ENCODE data around the gene CAND2. TPM values are rescaled to one million over a fixed set of nuclear protein-coding genes. Genes with fewer than 3 reads are reported as not detected.

Gene CAND2
- total RNA-seq, 4 donors from 2014 or later: 14.3 to 24.5 (median 18.7) TPM

DNA sequence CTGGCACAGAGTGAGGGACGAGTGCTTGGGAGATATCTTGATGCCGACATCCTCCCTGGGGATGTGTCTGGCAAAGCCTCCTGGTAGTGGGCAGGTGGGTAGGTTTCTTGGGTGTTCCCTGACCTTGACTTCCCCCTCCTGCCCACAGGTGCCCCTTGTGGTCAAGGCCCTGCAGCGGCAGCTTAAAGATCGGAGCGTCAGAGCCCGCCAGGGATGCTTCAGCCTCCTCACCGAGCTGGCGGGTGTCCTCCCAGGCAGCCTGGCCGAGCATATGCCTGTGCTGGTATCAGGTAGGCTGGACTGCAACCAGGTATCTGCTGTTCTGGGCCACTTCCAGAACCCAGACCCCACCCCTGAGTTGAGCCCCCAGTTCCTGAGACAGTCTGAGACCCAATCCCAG lies 19.2 kb downstream of the CAND2 start:
- 88 to 89% methylated on average over 9 of the region's 9 CpGs for WGBS, 2 donors
- no peaks in the 10 kb centered on the region for H3K27me3 ChIP-seq
- H3K27ac ChIP-seq: no peak overlapping the region
- no peaks in the 10 kb centered on the region for H3K9me3 ChIP-seq
- no peak overlapping the region for H3K4me3 ChIP-seq
- H3K4me1 ChIP-seq: peaks cover 0 to 5% (median 2%) of the 10 kb centered on the region in 4 donors
- H3K36me3 ChIP-seq: peaks cover 0 to 78% (median 0%) of the 10 kb centered on the region in 3 donors
- TF ChIP-seq EP300 (IDR thresholded peaks at IDR 0.05) (no peak), POLR2A (IDR thresholded peaks at IDR 0.05) (no peak)
- TF ChIP-seq, protein P1, sequence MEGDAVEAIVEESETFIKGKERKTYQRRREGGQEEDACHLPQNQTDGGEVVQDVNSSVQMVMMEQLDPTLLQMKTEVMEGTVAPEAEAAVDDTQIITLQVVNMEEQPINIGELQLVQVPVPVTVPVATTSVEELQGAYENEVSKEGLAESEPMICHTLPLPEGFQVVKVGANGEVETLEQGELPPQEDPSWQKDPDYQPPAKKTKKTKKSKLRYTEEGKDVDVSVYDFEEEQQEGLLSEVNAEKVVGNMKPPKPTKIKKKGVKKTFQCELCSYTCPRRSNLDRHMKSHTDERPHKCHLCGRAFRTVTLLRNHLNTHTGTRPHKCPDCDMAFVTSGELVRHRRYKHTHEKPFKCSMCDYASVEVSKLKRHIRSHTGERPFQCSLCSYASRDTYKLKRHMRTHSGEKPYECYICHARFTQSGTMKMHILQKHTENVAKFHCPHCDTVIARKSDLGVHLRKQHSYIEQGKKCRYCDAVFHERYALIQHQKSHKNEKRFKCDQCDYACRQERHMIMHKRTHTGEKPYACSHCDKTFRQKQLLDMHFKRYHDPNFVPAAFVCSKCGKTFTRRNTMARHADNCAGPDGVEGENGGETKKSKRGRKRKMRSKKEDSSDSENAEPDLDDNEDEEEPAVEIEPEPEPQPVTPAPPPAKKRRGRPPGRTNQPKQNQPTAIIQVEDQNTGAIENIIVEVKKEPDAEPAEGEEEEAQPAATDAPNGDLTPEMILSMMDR (IDR thresholded peaks at IDR 0.05): no peak
- DNase-seq (ENCODE audit: low spot score in 2 of 2): no peak

DNA sequence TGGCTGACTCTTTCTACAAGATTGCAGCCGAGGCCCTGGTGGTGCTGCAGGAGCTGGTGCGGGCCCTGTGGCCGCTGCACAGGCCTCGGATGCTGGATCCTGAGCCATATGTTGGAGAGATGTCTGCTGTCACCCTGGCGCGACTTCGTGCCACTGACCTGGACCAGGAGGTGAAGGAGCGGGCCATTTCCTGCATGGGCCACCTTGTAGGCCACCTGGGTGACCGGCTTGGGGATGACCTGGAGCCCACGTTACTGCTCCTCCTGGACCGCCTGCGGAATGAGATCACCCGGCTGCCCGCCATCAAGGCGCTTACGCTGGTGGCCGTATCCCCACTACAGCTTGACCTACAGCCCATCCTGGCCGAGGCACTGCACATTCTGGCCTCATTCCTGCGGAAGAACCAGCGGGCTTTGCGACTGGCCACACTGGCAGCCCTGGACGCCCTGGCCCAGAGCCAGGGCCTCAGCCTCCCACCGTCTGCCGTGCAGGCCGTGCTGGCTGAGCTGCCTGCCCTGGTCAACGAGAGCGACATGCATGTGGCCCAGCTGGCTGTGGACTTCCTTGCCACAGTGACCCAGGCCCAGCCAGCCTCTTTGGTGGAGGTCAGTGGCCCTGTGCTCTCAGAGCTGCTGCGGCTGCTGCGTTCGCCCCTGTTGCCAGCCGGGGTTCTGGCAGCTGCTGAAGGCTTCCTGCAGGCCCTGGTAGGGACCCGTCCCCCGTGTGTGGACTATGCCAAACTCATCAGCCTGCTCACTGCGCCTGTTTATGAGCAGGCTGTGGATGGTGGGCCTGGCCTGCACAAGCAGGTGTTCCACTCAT lies 20.3 kb downstream of the CAND2 start:
- TF ChIP-seq EP300 (IDR thresholded peaks at IDR 0.05) (no peak), POLR2A (IDR thresholded peaks at IDR 0.05) (no peak)
- TF ChIP-seq, protein P1 (IDR thresholded peaks at IDR 0.05): no peak
- no peak for DNase-seq (ENCODE audit: low spot score in 2 of 2)
- H3K9me3 ChIP-seq: no peaks in the 10 kb centered on the region
- H3K4me1 ChIP-seq: no peaks in the 10 kb centered on the region
- no peak overlapping the region for H3K4me3 ChIP-seq
- 88 to 92% methylated on average over 11 to 18 of the region's 34 CpGs for WGBS, 2 donors
- H3K27ac ChIP-seq: no peak overlapping the region
- H3K36me3 ChIP-seq: peaks cover 0 to 86% (median 0%) of the 10 kb centered on the region in 3 donors
- H3K27me3 ChIP-seq: no peaks in the 10 kb centered on the region

DNA sequence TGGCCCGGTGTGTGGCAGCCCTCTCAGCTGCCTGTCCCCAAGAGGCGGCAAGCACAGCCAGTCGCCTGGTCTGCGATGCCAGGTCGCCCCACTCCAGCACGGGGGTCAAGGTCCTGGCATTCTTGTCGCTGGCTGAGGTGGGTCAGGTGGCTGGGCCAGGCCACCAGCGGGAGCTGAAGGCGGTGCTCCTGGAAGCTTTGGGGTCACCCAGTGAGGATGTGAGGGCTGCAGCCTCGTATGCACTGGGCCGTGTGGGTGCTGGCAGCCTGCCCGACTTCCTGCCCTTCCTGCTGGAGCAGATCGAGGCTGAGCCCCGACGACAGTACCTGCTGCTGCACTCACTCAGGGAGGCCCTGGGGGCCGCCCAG lies 20.8 kb downstream of the CAND2 start:
- no peak for TF ChIP-seq POLR2A (IDR thresholded peaks at IDR 0.05)
- no peak for TF ChIP-seq EP300 (IDR thresholded peaks at IDR 0.05)
- TF ChIP-seq, protein P1 (IDR thresholded peaks at IDR 0.05): no peak
- Histone ChIP-seq H3K9me3 (no peaks in the 10 kb centered on the region), H3K4me3 (no peak overlapping the region), H3K27ac (no peak overlapping the region), H3K27me3 (no peaks in the 10 kb centered on the region), H3K4me1 (no peaks in the 10 kb centered on the region), H3K36me3 (peaks cover 0 to 91% (median 0%) of the 10 kb centered on the region in 3 donors)
- WGBS, 2 donors: 71% methylated on average over 15 of the region's 16 CpGs; no CpG with 5 or more reads in 1 of the 2 donors
- DNase-seq (ENCODE audit: low spot score in 2 of 2): no peak

DNA sequence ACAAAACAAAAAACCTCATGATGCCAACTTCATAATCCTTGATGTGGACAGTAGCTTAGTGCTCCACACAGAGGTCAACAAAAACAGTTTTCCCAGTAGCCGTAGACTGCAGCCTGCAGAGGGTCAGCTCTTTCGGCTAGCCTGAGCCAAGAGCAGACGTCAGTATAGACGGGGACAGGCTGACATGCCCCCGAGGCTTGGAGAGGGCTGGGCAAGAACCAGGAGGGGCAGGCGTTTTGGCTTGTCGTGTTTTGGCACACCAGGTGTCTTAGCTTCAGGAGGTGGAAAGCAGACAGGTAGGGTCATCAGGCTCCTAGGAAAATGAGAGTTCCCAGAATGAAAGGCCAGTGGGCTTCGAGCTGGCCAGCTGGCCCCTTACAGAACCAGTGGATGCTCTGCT lies 21.8 kb downstream of the CAND2 start:
- WGBS, 2 donors: 75 to 90% methylated on average over 8 of the region's 8 CpGs
- Histone ChIP-seq H3K27me3 (no peaks in the 10 kb centered on the region), H3K27ac (no peak overlapping the region), H3K4me3 (no peak overlapping the region), H3K36me3 (peaks cover 0 to 91% (median 0%) of the 10 kb centered on the region in 3 donors), H3K4me1 (no peaks in the 10 kb centered on the region), H3K9me3 (no peaks in the 10 kb centered on the region)
- TF ChIP-seq, protein P1 (IDR thresholded peaks at IDR 0.05): no peak
- TF ChIP-seq POLR2A (IDR thresholded peaks at IDR 0.05) (no peak), EP300 (IDR thresholded peaks at IDR 0.05) (no peak)
- DNase-seq (ENCODE audit: low spot score in 2 of 2): no peak

DNA sequence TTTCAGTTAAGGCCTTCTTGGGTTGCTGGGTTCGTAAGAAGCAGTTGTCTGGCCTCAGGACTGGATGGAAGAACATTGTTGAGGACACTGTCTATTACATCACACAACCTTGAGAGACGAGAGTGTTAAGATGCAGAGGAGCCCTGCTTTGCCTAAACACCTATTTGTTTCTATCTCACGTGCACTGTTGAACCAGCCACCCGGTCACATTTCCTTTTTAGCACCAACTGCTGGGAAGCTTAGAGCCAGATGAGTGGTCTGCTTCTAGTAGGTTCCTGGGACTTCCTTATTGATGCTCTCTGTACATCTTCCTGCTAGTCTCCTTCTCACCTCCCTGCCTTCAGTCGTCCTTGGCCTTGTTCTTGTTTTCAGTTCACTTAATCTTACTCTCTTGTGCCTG lies 22.3 kb downstream of the CAND2 start:
- H3K36me3 ChIP-seq: peaks cover 0 to 86% (median 0%) of the 10 kb centered on the region in 3 donors
- TF ChIP-seq, protein P1 (IDR thresholded peaks at IDR 0.05): no peak
- no peak for TF ChIP-seq POLR2A (IDR thresholded peaks at IDR 0.05)
- TF ChIP-seq EP300 (IDR thresholded peaks at IDR 0.05): no peak
- DNase-seq (ENCODE audit: low spot score in 2 of 2): no peak
- no peaks in the 10 kb centered on the region for H3K4me1 ChIP-seq
- H3K4me3 ChIP-seq: no peak overlapping the region
- 71 to 79% methylated on average over 5 of the region's 5 CpGs for WGBS, 2 donors
- H3K27ac ChIP-seq: no peak overlapping the region
- no peaks in the 10 kb centered on the region for H3K9me3 ChIP-seq
- no peaks in the 10 kb centered on the region for H3K27me3 ChIP-seq

All from tibial nerve (tissue), 4 donors.